Stimulated activated CD4-positive, alpha-beta T cell treated with anti-CD3 and anti-CD28 coated beads, TNF-alpha, amount 100 ng/mL, for 4 hours (primary cell): ENCODE measurements around the gene DEGS2.
"Not testable (repeated sequence)": the region's sequence is repeated elsewhere in the genome, so short reads cannot be mapped to it uniquely, and the experiment has no call there.

Experiments used
- DNase-seq, 3 experiments: peaks; one replicate each; pipeline ENCODE4 v3.0.0-alpha.2; 2020; ENCODE audit warnings: low read depth in 3 of 3

Gene DEGS2

GRCh38 chr14:100178691-100179090 is 19.2 kb upstream of the DEGS2 start:
- DNase-seq: no peak

GRCh38 chr14:100176811-100177327 is 17.4 kb upstream of the DEGS2 start:
- DNase-seq: no peak

GRCh38 chr14:100173353-100173752 is 13.9 kb upstream of the DEGS2 start:
- DNase-seq: no peak

GRCh38 chr14:100172811-100173210 is 13.4 kb upstream of the DEGS2 start:
- DNase-seq: no peak

GRCh38 chr14:100170880-100171279 is 11.4 kb upstream of the DEGS2 start:
- no peak for DNase-seq

- no peak for DNase-seq
These were observed 9.1 kb upstream of the DEGS2 start for GRCh38 chr14:100168506-100168905.

- no peak for DNase-seq
These were observed 6.5 kb upstream of the DEGS2 start for GRCh38 chr14:100165831-100166440.

GRCh38 chr14:100165376-100165775 is 5.9 kb upstream of the DEGS2 start:
- DNase-seq: no peak

- no peak for DNase-seq
These were observed 1.1 kb upstream of the DEGS2 start for GRCh38 chr14:100160534-100160916.

GRCh38 chr14:100159865-100160533 is 554 bp upstream of the DEGS2 start:
- DNase-seq: no peak

GRCh38 chr14:100158566-100159093 is 815 bp downstream of the DEGS2 start:
- no peak for DNase-seq

GRCh38 chr14:100157548-100158232 is 1.8 kb downstream of the DEGS2 start:
- not testable (repeated sequence) for DNase-seq

- DNase-seq: no peak
These were observed 2.7 kb downstream of the DEGS2 start for GRCh38 chr14:100156776-100157175.

GRCh38 chr14:100155756-100156616 is 3.5 kb downstream of the DEGS2 start:
- no peak for DNase-seq

- no peak for DNase-seq
These were observed 4.3 kb downstream of the DEGS2 start for GRCh38 chr14:100155049-100155621.

GRCh38 chr14:100153560-100153959 is 5.9 kb downstream of the DEGS2 start:
- DNase-seq: no peak

GRCh38 chr14:100152091-100152490 is 7.4 kb downstream of the DEGS2 start:
- DNase-seq: no peak

GRCh38 chr14:100150932-100151587 is 8.4 kb downstream of the DEGS2 start:
- DNase-seq: no peak

GRCh38 chr14:100149851-100150611 is 9.4 kb downstream of the DEGS2 start:
- DNase-seq: no peak
